Sciatic nerve (tissue), 2 donors: ENCODE data around the gene SLC25A3. TPM values are rescaled to one million over a fixed set of nuclear protein-coding genes. Genes with fewer than 3 reads are reported as not detected.

Experiments used
- ATAC-seq: fragments of 200-7000 bp; cut with Tn5 transposase; one replicate; pipeline ENCODE4 v1.9.1; 2020; ENCODE audit warnings: mild to moderate bottlenecking, moderate library complexity
- DNase-seq: peaks from one replicate; pipeline ENCODE4 v3.0.0-alpha.2; 2020; ENCODE audit warnings: low spot score
- intact Hi-C: fragments of 100-400 bp; cut with DNase I; formaldehyde crosslinking; loops from one replicate; pipeline ENCODE4 v1.14.2; 2022
- total RNA-seq: library from RNA; stranded (reverse); fragmentation: NEBNext Ultra II Directional; extraction: Animal tissue kit (Norgen Biotek cat#: 25700); gene quantifications from one replicate; pipeline ENCODE4 v1.2.1, GENCODE V29; 2021
- donor health status: DM: no; HTN: no; CAD: no.
- donor health status: DM: no; HTN: no; CAD: no.

SLC25A3 gene
- total RNA-seq, 1 donor from 2014 or later: 269 TPM

GRCh38 chr12:98646294-98647090 lies 53.0 kb downstream of the SLC25A3 start:
- ATAC-seq (no peak), DNase-seq (no peak)
- intact Hi-C loops: no loop called here

- ATAC-seq: no peak
- intact Hi-C loops: no loop called here
These were observed 57.8 kb downstream of the SLC25A3 start for GRCh38 chr12:98651328-98651727.

GRCh38 chr12:98653866-98654493 lies 60.5 kb downstream of the SLC25A3 start:
- intact Hi-C loops: no loop called here
- ATAC-seq (no peak), DNase-seq (no peak)

More at GRCh38 chr12:98651328-98651727, 57.8 kb downstream of the SLC25A3 start:
- DNase-seq: no peak

Other genes with a start within 250 kb of the SLC25A3 start
- gene TMPO, start 78.1 kb upstream of the SLC25A3 start, total RNA-seq: 54.5 TPM
- gene IKBIP, start 51.1 kb downstream of the SLC25A3 start, total RNA-seq: 16.4 TPM
- 29.6 TPM for gene APAF1, start 51.6 kb downstream of the SLC25A3 start, total RNA-seq